GM11168 (cell line): ENCODE data around the gene PAQR4.

Experiments used
- in situ Hi-C: fragments of 300-500 bp; cut with MboI; formaldehyde crosslinking; loops from one replicate; pipeline ENCODE4 v1.12.0; 2022; ENCODE audit warnings: low sequenced_read_pairs; ENCODE audit not compliant: unreplicated experiment

PAQR4 gene

GRCh38 chr16:2976673-2977072 is 7.5 kb downstream of the PAQR4 start:
- in situ Hi-C loops: no loop called here

GRCh38 chr16:2977440-2977839 is 8.3 kb downstream of the PAQR4 start:
- in situ Hi-C loops: no loop called here

- in situ Hi-C loops: no loop called here
Observed at GRCh38 chr16:2979669-2980226, 10.6 kb downstream of the PAQR4 start.

- in situ Hi-C loops: no loop called here
Observed at GRCh38 chr16:2980227-2981176, 11.4 kb downstream of the PAQR4 start, which contains the start of gene PKMYT1. Gene PKMYT1 (minus strand): TSS chr16:2980446. CDS start chr16:2979657, 789 bp downstream.

- in situ Hi-C loops: no loop called here
Observed at GRCh38 chr16:2981177-2981898, 12.2 kb downstream of the PAQR4 start.

- in situ Hi-C loops: no loop called here
Observed at GRCh38 chr16:2981899-2982250, 12.7 kb downstream of the PAQR4 start.

- in situ Hi-C loops: no loop called here
Observed at GRCh38 chr16:2982402-2982801, 13.3 kb downstream of the PAQR4 start.

- in situ Hi-C loops: no loop called here
Observed at GRCh38 chr16:2983706-2984136, 14.6 kb downstream of the PAQR4 start.

- in situ Hi-C loops: no loop called here
Observed at GRCh38 chr16:2985462-2985861, 16.3 kb downstream of the PAQR4 start.

GRCh38 chr16:2985893-2986355 is 16.8 kb downstream of the PAQR4 start:
- in situ Hi-C loops: no loop called here

GRCh38 chr16:2986623-2987188 is 17.6 kb downstream of the PAQR4 start:
- in situ Hi-C loops: no loop called here

GRCh38 chr16:2987286-2987685 is 18.1 kb downstream of the PAQR4 start:
- in situ Hi-C loops: no loop called here

- in situ Hi-C loops: no loop called here
Observed at GRCh38 chr16:2987833-2988232, 18.7 kb downstream of the PAQR4 start.

GRCh38 chr16:2988590-2989099 is 19.5 kb downstream of the PAQR4 start:
- in situ Hi-C loops: no loop called here

GRCh38 chr16:2990891-2991290 is 21.7 kb downstream of the PAQR4 start:
- in situ Hi-C loops: no loop called here

GRCh38 chr16:2991566-2992261 is 22.6 kb downstream of the PAQR4 start:
- in situ Hi-C loops: no loop called here

GRCh38 chr16:2992383-2993081 is 23.4 kb downstream of the PAQR4 start:
- in situ Hi-C loops: no loop called here

GRCh38 chr16:2996298-2996697 is 27.1 kb downstream of the PAQR4 start:
- in situ Hi-C loops: no loop called here

GRCh38 chr16:2999929-3000328 is 30.8 kb downstream of the PAQR4 start:
- in situ Hi-C loops: no loop called here
